ENCODE results near the gene CHST2. TPM values are rescaled to one million over a fixed set of nuclear protein-coding genes. Genes with fewer than 3 reads are reported as not detected.

The CHST2 gene
- total RNA-seq, 1 experiment from 2014 or later: 17.3 TPM

GRCh38 chr3:143139762-143140161, 20.2 kb downstream of the CHST2 start:
- Mint-ChIP-seq H3K4me3 (no peak overlapping the region), H3K4me1 (peaks cover 16% of the 10 kb centered on the region), H3K36me3 (no peaks in the 10 kb centered on the region), H3K9me3 (peaks cover 13% of the 10 kb centered on the region), H3K27ac (no peak overlapping the region), H3K27me3 (ENCODE audit: low read depth) (no peaks in the 10 kb centered on the region)
- DNase-seq (ENCODE audit: low spot score) (no peak), ATAC-seq (no peak)
- no peak for TF ChIP-seq NFE2L1 (CRISPR knock-in tag; IDR thresholded peaks at IDR 0.05)
- TF ChIP-seq ATF2 (CRISPR knock-in tag; IDR thresholded peaks at IDR 0.05; ENCODE audit: borderline replicate concordance, low read depth): no peak
- no peak for TF ChIP-seq ZNF671 (CRISPR knock-in tag; IDR thresholded peaks at IDR 0.05)
- no peak for TF ChIP-seq FOXP1 (CRISPR knock-in tag; IDR thresholded peaks at IDR 0.05; ENCODE audit: borderline replicate concordance)
- no peak for TF ChIP-seq TEAD1 (CRISPR knock-in tag; IDR thresholded peaks at IDR 0.05)
- TF ChIP-seq ZNF317 (CRISPR knock-in tag; IDR thresholded peaks at IDR 0.05; ENCODE audit: borderline replicate concordance, low read depth): no peak
- TF ChIP-seq ARID4B (CRISPR knock-in tag; IDR thresholded peaks at IDR 0.05; ENCODE audit: borderline replicate concordance): no peak
- no peak for TF ChIP-seq USF1 (CRISPR knock-in tag; IDR thresholded peaks at IDR 0.05)
- TF ChIP-seq FOXK1 (CRISPR knock-in tag; IDR thresholded peaks at IDR 0.05): no peak
- TF ChIP-seq ZNF532 (CRISPR knock-in tag; IDR thresholded peaks at IDR 0.05; ENCODE audit: borderline replicate concordance): no peak
- TF ChIP-seq EMX1 (CRISPR knock-in tag; IDR thresholded peaks at IDR 0.05): no peak
- no peak for TF ChIP-seq SP1 (CRISPR knock-in tag; conservative IDR thresholded peaks at IDR 0.05)
- no peak for TF ChIP-seq ATF3 (CRISPR knock-in tag; conservative IDR thresholded peaks at IDR 0.05)
- no peak for TF ChIP-seq ZNF425 (CRISPR knock-in tag; conservative IDR thresholded peaks at IDR 0.05)
- TF ChIP-seq JUN (CRISPR knock-in tag; IDR thresholded peaks at IDR 0.05): no peak
- ChIA-PET CTCF (no interaction called here), POLR2A (no interaction called here)

All from WTC11 (cell line).